HL-60 (cell line): ENCODE data around the gene SGCG.

ENCODE experiments used
- POLR2AphosphoS5 ChIP-seq: IDR thresholded peaks from 2 replicates; pipeline ENCODE4 v1.6.1; 2012; ENCODE audit warnings: low read depth
- SPI1 ChIP-seq: IDR thresholded peaks from 2 replicates; pipeline ENCODE4 v1.6.1; 2012; ENCODE audit warnings: low read depth, mild to moderate bottlenecking, borderline replicate concordance
- TF ChIP-seq, protein P1 (sequence below): IDR thresholded peaks from one replicate; pipeline ENCODE4 v1.5.1; 2011; ENCODE audit warnings: low read length, control low read depth, inconsistent platforms; ENCODE audit not compliant: insufficient read depth
- TF ChIP-seq, protein P2 (sequence below): IDR thresholded peaks from 2 replicates; pipeline ENCODE4 v1.6.1; 2012; ENCODE audit warnings: low read depth; ENCODE audit not compliant: insufficient replicate concordance

GRCh38 chr13:23182142-23182541 lies 1.4 kb downstream of the SGCG start:
- TF ChIP-seq, protein P1, sequence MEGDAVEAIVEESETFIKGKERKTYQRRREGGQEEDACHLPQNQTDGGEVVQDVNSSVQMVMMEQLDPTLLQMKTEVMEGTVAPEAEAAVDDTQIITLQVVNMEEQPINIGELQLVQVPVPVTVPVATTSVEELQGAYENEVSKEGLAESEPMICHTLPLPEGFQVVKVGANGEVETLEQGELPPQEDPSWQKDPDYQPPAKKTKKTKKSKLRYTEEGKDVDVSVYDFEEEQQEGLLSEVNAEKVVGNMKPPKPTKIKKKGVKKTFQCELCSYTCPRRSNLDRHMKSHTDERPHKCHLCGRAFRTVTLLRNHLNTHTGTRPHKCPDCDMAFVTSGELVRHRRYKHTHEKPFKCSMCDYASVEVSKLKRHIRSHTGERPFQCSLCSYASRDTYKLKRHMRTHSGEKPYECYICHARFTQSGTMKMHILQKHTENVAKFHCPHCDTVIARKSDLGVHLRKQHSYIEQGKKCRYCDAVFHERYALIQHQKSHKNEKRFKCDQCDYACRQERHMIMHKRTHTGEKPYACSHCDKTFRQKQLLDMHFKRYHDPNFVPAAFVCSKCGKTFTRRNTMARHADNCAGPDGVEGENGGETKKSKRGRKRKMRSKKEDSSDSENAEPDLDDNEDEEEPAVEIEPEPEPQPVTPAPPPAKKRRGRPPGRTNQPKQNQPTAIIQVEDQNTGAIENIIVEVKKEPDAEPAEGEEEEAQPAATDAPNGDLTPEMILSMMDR: no peak
- no peak for TF ChIP-seq POLR2AphosphoS5
- TF ChIP-seq, protein P2, sequence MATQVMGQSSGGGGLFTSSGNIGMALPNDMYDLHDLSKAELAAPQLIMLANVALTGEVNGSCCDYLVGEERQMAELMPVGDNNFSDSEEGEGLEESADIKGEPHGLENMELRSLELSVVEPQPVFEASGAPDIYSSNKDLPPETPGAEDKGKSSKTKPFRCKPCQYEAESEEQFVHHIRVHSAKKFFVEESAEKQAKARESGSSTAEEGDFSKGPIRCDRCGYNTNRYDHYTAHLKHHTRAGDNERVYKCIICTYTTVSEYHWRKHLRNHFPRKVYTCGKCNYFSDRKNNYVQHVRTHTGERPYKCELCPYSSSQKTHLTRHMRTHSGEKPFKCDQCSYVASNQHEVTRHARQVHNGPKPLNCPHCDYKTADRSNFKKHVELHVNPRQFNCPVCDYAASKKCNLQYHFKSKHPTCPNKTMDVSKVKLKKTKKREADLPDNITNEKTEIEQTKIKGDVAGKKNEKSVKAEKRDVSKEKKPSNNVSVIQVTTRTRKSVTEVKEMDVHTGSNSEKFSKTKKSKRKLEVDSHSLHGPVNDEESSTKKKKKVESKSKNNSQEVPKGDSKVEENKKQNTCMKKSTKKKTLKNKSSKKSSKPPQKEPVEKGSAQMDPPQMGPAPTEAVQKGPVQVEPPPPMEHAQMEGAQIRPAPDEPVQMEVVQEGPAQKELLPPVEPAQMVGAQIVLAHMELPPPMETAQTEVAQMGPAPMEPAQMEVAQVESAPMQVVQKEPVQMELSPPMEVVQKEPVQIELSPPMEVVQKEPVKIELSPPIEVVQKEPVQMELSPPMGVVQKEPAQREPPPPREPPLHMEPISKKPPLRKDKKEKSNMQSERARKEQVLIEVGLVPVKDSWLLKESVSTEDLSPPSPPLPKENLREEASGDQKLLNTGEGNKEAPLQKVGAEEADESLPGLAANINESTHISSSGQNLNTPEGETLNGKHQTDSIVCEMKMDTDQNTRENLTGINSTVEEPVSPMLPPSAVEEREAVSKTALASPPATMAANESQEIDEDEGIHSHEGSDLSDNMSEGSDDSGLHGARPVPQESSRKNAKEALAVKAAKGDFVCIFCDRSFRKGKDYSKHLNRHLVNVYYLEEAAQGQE: no peak
- no peak for TF ChIP-seq SPI1
